Duodenal mucosa (tissue), 2 donors: Measurements from ENCODE around the gene VPS35L.
A peak's percentile ranks its signal among the peaks of the same experiment; 100 is the strongest.
"Not testable (repeated sequence)": the region's sequence is repeated elsewhere in the genome, so short reads cannot be mapped to it uniquely, and the experiment has no call there.

Experiments
- H3K27ac ChIP-seq: one replicate; pipeline ENCODE4 v1.7.0; 2013; ENCODE audit warnings: low read depth, low read length
- H3K27me3 ChIP-seq, 2 donors: one replicate each; pipeline ENCODE4 v1.7.0; 2013; ENCODE audit warnings: low read length in 2 of 2, control low read depth in 1 of 2; ENCODE audit not compliant: insufficient read depth in 2 of 2, control insufficient read depth in 1 of 2
- H3K36me3 ChIP-seq, 2 donors: one replicate each; pipeline ENCODE4 v1.7.0; 2013; ENCODE audit warnings: low read length in 2 of 2, control low read depth in 1 of 2; ENCODE audit not compliant: insufficient read depth in 2 of 2, control insufficient read depth in 1 of 2
- H3K4me1 ChIP-seq, 2 donors: one replicate each; pipeline ENCODE4 v1.7.0; 2013; ENCODE audit warnings: low read length in 2 of 2, control low read depth in 1 of 2; ENCODE audit not compliant: insufficient read depth in 2 of 2, control insufficient read depth in 1 of 2
- H3K4me3 ChIP-seq, 2 donors: one replicate each; pipeline ENCODE4 v1.7.0; 2013; ENCODE audit warnings: low read length in 2 of 2, low read depth in 1 of 2
- H3K9ac ChIP-seq, 2 donors: one replicate each; pipeline ENCODE4 v1.7.0; 2013; ENCODE audit warnings: low read length in 2 of 2, low read depth in 1 of 2
- H3K9me3 ChIP-seq, 2 donors: one replicate each; pipeline ENCODE4 v1.7.0; 2013; ENCODE audit warnings: low read length in 2 of 2, control low read depth in 1 of 2; ENCODE audit not compliant: control insufficient read depth in 1 of 2

VPS35L gene

GRCh38 chr16:19528666-19529065 lies 26.8 kb upstream of the VPS35L start:
- peaks cover 9 to 16% of the 10 kb centered on the region in 2 donors for H3K36me3 ChIP-seq
- H3K9me3 ChIP-seq, result no peaks in the 10 kb centered on the region
- peaks cover 5 to 7% of the 10 kb centered on the region in 2 donors for H3K4me1 ChIP-seq
- H3K27me3 ChIP-seq, result no peaks in the 10 kb centered on the region
- H3K4me3 ChIP-seq, result no peak overlapping the region
- H3K9ac ChIP-seq, result no peak overlapping the region
- no peak overlapping the region for H3K27ac ChIP-seq

- Histone ChIP-seq H3K27me3 (no peaks in the 10 kb centered on the region), H3K9me3 (no peaks in the 10 kb centered on the region), H3K27ac (no peak overlapping the region), H3K4me1 (no peaks in the 10 kb centered on the region), H3K4me3 (no peak overlapping the region), H3K9ac (no peak overlapping the region), H3K36me3 (peaks cover 25 to 40% of the 10 kb centered on the region in 2 donors)
Measured at GRCh38 chr16:19532601-19533000, 22.9 kb upstream of the VPS35L start.

GRCh38 chr16:19540241-19540970 lies 15.1 kb upstream of the VPS35L start:
- Histone ChIP-seq H3K27ac (no peak overlapping the region), H3K9ac (no peak overlapping the region), H3K9me3 (no peaks in the 10 kb centered on the region), H3K4me3 (no peak overlapping the region), H3K4me1 (peaks cover 4 to 7% of the 10 kb centered on the region in 2 donors), H3K36me3 (peaks cover 20 to 51% of the 10 kb centered on the region in 2 donors), H3K27me3 (no peaks in the 10 kb centered on the region)

GRCh38 chr16:19542138-19542821 lies 13.2 kb upstream of the VPS35L start:
- no peak overlapping the region for H3K9ac ChIP-seq
- H3K27ac ChIP-seq, result no peak overlapping the region
- H3K4me3 ChIP-seq, result no peak overlapping the region
- peaks cover 4 to 7% of the 10 kb centered on the region in 2 donors for H3K4me1 ChIP-seq
- H3K27me3 ChIP-seq, result no peaks in the 10 kb centered on the region
- H3K36me3 ChIP-seq, result peaks cover 11 to 38% of the 10 kb centered on the region in 2 donors
- H3K9me3 ChIP-seq, result no peaks in the 10 kb centered on the region

- H3K4me3 ChIP-seq, H3K4me1 ChIP-seq, H3K27me3 ChIP-seq, H3K9ac ChIP-seq, H3K27ac ChIP-seq, H3K9me3 ChIP-seq: not testable (repeated sequence)
- peaks cover 10 to 33% of the 10 kb centered on the region in 2 donors for H3K36me3 ChIP-seq
Measured at GRCh38 chr16:19543278-19543996, 12.1 kb upstream of the VPS35L start.

- Histone ChIP-seq H3K27me3 (no peaks in the 10 kb centered on the region), H3K4me1 (no peaks in the 10 kb centered on the region), H3K9me3 (no peaks in the 10 kb centered on the region), H3K36me3 (peaks cover 4 to 20% of the 10 kb centered on the region in 2 donors), H3K27ac (no peak overlapping the region), H3K4me3 (no peak overlapping the region), H3K9ac (no peak overlapping the region)
Measured at GRCh38 chr16:19548144-19548543, 7.4 kb upstream of the VPS35L start.

- Histone ChIP-seq H3K4me1 (no peaks in the 10 kb centered on the region), H3K27me3 (no peaks in the 10 kb centered on the region), H3K4me3 (no peak overlapping the region), H3K36me3 (peaks cover 0 to 14% of the 10 kb centered on the region in 2 donors), H3K9me3 (no peaks in the 10 kb centered on the region), H3K9ac (no peak overlapping the region), H3K27ac (no peak overlapping the region)
Measured at GRCh38 chr16:19549673-19550072, 5.8 kb upstream of the VPS35L start.

GRCh38 chr16:19555938-19556771 lies 652 bp downstream of the VPS35L start:
- Histone ChIP-seq H3K27ac (peak overlapping the region; percentile 84), H3K4me3 (peak overlapping the region; percentile 85 to 87), H3K9ac (peak overlapping the region; percentile 73 to 78), H3K27me3 (no peaks in the 10 kb centered on the region), H3K36me3 (no peaks in the 10 kb centered on the region), H3K9me3 (no peaks in the 10 kb centered on the region), H3K4me1 (peaks cover 5 to 6% of the 10 kb centered on the region in 2 donors)

GRCh38 chr16:19559242-19559910 lies 3.9 kb downstream of the VPS35L start:
- no peak overlapping the region for H3K9ac ChIP-seq
- no peak overlapping the region for H3K4me3 ChIP-seq
- no peaks in the 10 kb centered on the region for H3K27me3 ChIP-seq
- no peaks in the 10 kb centered on the region for H3K9me3 ChIP-seq
- H3K36me3 ChIP-seq, result no peaks in the 10 kb centered on the region
- no peak overlapping the region for H3K27ac ChIP-seq
- H3K4me1 ChIP-seq, result peaks cover 5 to 6% of the 10 kb centered on the region in 2 donors
